GM12878 (cell line): Measurements from ENCODE around the gene MUC13. TPM values are rescaled to one million over a fixed set of nuclear protein-coding genes. Genes with fewer than 3 reads are reported as not detected.

Experiments used
- ATAC-seq: fragments of 200-7000 bp; cut with Tn5 transposase; 3 replicates; pipeline ENCODE4 v1.9.1; 2020; ENCODE audit warnings: mild to moderate bottlenecking, moderate library complexity
- BruUV-seq: library from RNA; stranded (reverse); fragments of 400-500 nt; replicated peaks from 2 replicates; lab custom pipeline; 2021; lab: Mats Ljungman, UMichigan
- CTCF ChIA-PET: fragments of 300-600 bp; sonication (Branson Sonifier 250); formaldehyde crosslinking; extraction: SDS; loops from one replicate; lab custom pipeline; 2021; ENCODE audit warnings: inconsistent platforms; lab: Yijun Ruan, JAX
- POLR2A ChIA-PET: fragments of 350-600 bp; formaldehyde crosslinking; extraction: SDS; loops from one replicate; lab custom pipeline; 2021; ENCODE audit warnings: inconsistent platforms; lab: Charles Lee
- RAD21 ChIA-PET: fragments of 300-600 bp; sonication (Branson Sonifier 250); formaldehyde crosslinking; loops from one replicate; lab custom pipeline; 2023; ENCODE audit warnings: antibody characterized with exemption; ENCODE audit not compliant: unreplicated experiment; lab: Charles Lee
- SMC1A ChIA-PET: fragments of 300-600 bp; sonication (Branson Sonifier 250); formaldehyde crosslinking; loops from one replicate; lab custom pipeline; 2023; ENCODE audit not compliant: unreplicated experiment, uncharacterized antibody; lab: Charles Lee
- DNase-seq: peaks from one replicate; pipeline ENCODE4 v3.0.0-alpha.2; 2011; ENCODE audit warnings: low read depth, low spot score
- FAIRE-seq: peaks from 3 replicates; lab custom pipeline; 2011; peaks lifted over from hg19 to GRCh38; lab: Jason Lieb, UNC
- H2AFZ ChIP-seq: 2 replicates; pipeline ENCODE4 v1.6.0; 2011; ENCODE audit warnings: low read depth, low read length, control low read depth; ENCODE audit not compliant: control insufficient read depth
- H3K27ac ChIP-seq: 2 replicates; pipeline ENCODE4 v1.5.1; 2011; ENCODE audit warnings: control low read depth; ENCODE audit not compliant: control insufficient read depth, insufficient read depth
- H3K27me3 ChIP-seq, 2 experiments: replicated peaks in 1 of 2; 2 replicates each; pipeline versions ENCODE4 v1.6.0 to v1.6.1; 2011; ENCODE audit warnings: low read length in 1 of 2; ENCODE audit not compliant: control insufficient read depth in 2 of 2, insufficient read depth in 2 of 2
- H3K36me3 ChIP-seq, 2 experiments: 2 replicates each; pipeline ENCODE4 v1.5.1; 2011; ENCODE audit warnings: low read length in 1 of 2; ENCODE audit not compliant: control insufficient read depth in 2 of 2, insufficient read depth in 2 of 2
- H3K4me1 ChIP-seq: 2 replicates; pipeline ENCODE4 v1.6.1; 2011; ENCODE audit warnings: mild to moderate bottlenecking, low read length, moderate library complexity, mixed read lengths; ENCODE audit not compliant: control insufficient read depth, insufficient read depth
- H3K4me2 ChIP-seq: 2 replicates; pipeline ENCODE4 v1.6.0; 2011; ENCODE audit warnings: control low read depth; ENCODE audit not compliant: control insufficient read depth, insufficient read depth
- H3K4me3 ChIP-seq: fragments of 200-600 bp; sonication (generic); 2 replicates; pipeline ENCODE4 v1.5.1; 2016
- H3K79me2 ChIP-seq: 2 replicates; pipeline ENCODE4 v1.6.0; 2011; ENCODE audit warnings: low read length; ENCODE audit not compliant: control insufficient read depth, insufficient read depth
- H3K9ac ChIP-seq: 2 replicates; pipeline ENCODE4 v1.8.0; 2011; ENCODE audit warnings: low read length, control low read depth, mixed read lengths; ENCODE audit not compliant: control insufficient read depth, insufficient read depth
- H3K9me3 ChIP-seq: replicated peaks from 3 replicates; pipeline ENCODE4 v1.5.1; 2011; ENCODE audit warnings: mild to moderate bottlenecking, low read length; ENCODE audit not compliant: control insufficient read depth, insufficient read depth
- H4K20me1 ChIP-seq: 2 replicates; pipeline ENCODE4 v1.6.0; 2011; ENCODE audit not compliant: control insufficient read depth, insufficient read depth
- BRCA1 ChIP-seq: IDR thresholded peaks from 2 replicates; pipeline ENCODE4 v1.6.1; 2011; ENCODE audit warnings: low read depth, low read length, improper control_type of control experiment
- CREB1 ChIP-seq: IDR thresholded peaks from 2 replicates; pipeline ENCODE4 v1.6.1; 2012; ENCODE audit warnings: low read depth, mild to moderate bottlenecking, inconsistent platforms
- IRF4 ChIP-seq: IDR thresholded peaks from 2 replicates; pipeline ENCODE4 v1.6.1; 2011; ENCODE audit warnings: low read depth, low read length
- POLR2AphosphoS2 ChIP-seq: IDR thresholded peaks from 2 replicates; pipeline ENCODE4 v1.6.1; 2011; ENCODE audit warnings: low read depth, mild to moderate bottlenecking, low read length, improper control_type of control experiment, moderate library complexity
- RUNX3 ChIP-seq: IDR thresholded peaks from 2 replicates; pipeline ENCODE4 v1.6.1; 2012; ENCODE audit warnings: low read length, inconsistent platforms
- WRNIP1 ChIP-seq: IDR thresholded peaks from 2 replicates; pipeline ENCODE4 v1.6.1; 2011; ENCODE audit warnings: low read depth, low read length, improper control_type of control experiment, borderline replicate concordance
- ZZZ3 ChIP-seq: IDR thresholded peaks from 2 replicates; pipeline ENCODE4 v1.6.1; 2011; ENCODE audit warnings: low read depth; ENCODE audit not compliant: control insufficient read depth, insufficient read length
- WGBS: methylation state at CpG from one replicate; pipeline ENCODE4 v1.1.6; 2016; ENCODE audit warnings: low lambda C conversion rate; ENCODE audit not compliant: insufficient replicate concordance, insufficient coverage; ENCODE audit errors: missing lambda C conversion rate; 5-methylcytosine and 5-hydroxymethylcytosine counted together
- in situ Hi-C: fragments of 300-500 bp; cut with MboI; formaldehyde crosslinking; loops from 9 replicates; pipeline ENCODE4 v1.14.3; 2018; ENCODE audit warnings: mixed read lengths
- intact Hi-C: fragments of 100-400 bp; cut with micrococcal nuclease; formaldehyde crosslinking; loops from one replicate; pipeline ENCODE4 v1.14.2; 2022; ENCODE audit not compliant: unreplicated experiment
- polyA plus RNA-seq, 11 experiments: library from polyadenylated mRNA; depleted of rRNA in 4 of 11; unstranded in 6 of 11; stranded (reverse) in 5 of 11; fragments of >200 nt; fragmentation: Nextera tagmentation in 4 of 11; fragmentation: Illumina TruSeq in 1 of 11; extraction: Ambion mirVana in 4 of 11; extraction: Trizol in 1 of 11; gene quantifications; 1 replicate in 1 of 11; 2 replicates in 10 of 11; pipeline versions ENCODE4 v1.2.1 to v1.2.3, GENCODE V29; 2011 to 2016; ENCODE audit warnings: inconsistent platforms in 2 of 11, missing spikeins in 2 of 11, low read depth in 1 of 11
- total RNA-seq, 4 experiments: library from RNA; depleted of rRNA in 3 of 4; stranded (reverse); fragments of >200 nt in 3 of 4; fragmentation: Illumina TruSeq in 1 of 4; extraction: Trizol in 1 of 4; gene quantifications; 2 replicates each; pipeline versions ENCODE4 v1.2.1 to v1.2.3, GENCODE V29; 2013 to 2021
- TF ChIP-seq, protein P1 (sequence below): fragments of 450-650 bp; IDR thresholded peaks from 2 replicates; pipeline ENCODE4 v1.6.1; 2017; ENCODE audit warnings: low read depth, mild to moderate bottlenecking, moderate library complexity
- TF ChIP-seq, protein P2 (sequence below): fragments of 450-650 bp; formaldehyde crosslinking; IDR thresholded peaks from 2 replicates; pipeline ENCODE4 v1.4.0; 2022; ENCODE audit warnings: mild to moderate bottlenecking, moderate library complexity
- TF ChIP-seq, protein P3 (sequence below): IDR thresholded peaks from 2 replicates; pipeline ENCODE4 v1.6.1; 2011; ENCODE audit warnings: low read depth, low read length, improper control_type of control experiment, borderline replicate concordance

The MUC13 gene
- total and polyA plus RNA-seq, 10 of the 15 experiments (the other 5 are each of a cell fraction or from before 2014, with no cell fraction given) = 0.27 to 60.1 (median 0.76) TPM

DNA sequence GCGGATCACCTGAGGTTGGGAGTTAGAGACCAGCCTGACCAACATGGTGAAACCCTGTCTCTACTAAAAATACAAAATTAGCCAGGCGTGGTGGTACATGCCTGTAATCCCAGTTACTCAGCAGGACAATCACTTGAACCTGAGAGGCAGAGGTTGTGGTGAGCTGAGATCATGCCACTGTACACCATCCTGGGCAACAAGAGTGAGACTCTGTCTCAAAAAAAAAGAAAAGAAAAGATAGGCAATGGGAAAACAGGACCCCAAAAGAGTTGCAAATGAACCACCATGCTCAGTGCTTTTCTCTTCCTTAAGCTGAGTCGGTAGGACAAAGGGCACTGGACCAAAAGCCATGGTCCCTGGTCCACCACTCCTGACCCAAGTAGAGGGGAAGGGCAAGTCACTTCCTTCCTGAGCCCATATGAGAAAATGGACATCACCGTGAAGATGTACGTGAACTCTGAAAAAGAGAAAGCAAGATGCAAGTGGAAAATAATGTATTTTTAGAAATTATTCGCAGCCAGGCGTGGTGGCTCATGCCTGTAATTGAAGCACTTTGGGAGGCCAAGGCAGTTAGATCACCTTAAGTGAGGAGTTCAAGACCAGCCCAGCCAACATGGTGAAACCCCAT is 50.0 kb downstream of the MUC13 start (continued):
- TF ChIP-seq, protein P1, sequence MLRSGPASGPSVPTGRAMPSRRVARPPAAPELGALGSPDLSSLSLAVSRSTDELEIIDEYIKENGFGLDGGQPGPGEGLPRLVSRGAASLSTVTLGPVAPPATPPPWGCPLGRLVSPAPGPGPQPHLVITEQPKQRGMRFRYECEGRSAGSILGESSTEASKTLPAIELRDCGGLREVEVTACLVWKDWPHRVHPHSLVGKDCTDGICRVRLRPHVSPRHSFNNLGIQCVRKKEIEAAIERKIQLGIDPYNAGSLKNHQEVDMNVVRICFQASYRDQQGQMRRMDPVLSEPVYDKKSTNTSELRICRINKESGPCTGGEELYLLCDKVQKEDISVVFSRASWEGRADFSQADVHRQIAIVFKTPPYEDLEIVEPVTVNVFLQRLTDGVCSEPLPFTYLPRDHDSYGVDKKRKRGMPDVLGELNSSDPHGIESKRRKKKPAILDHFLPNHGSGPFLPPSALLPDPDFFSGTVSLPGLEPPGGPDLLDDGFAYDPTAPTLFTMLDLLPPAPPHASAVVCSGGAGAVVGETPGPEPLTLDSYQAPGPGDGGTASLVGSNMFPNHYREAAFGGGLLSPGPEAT = no peak
- TF ChIP-seq RUNX3 = no peak
- TF ChIP-seq, protein P2, sequence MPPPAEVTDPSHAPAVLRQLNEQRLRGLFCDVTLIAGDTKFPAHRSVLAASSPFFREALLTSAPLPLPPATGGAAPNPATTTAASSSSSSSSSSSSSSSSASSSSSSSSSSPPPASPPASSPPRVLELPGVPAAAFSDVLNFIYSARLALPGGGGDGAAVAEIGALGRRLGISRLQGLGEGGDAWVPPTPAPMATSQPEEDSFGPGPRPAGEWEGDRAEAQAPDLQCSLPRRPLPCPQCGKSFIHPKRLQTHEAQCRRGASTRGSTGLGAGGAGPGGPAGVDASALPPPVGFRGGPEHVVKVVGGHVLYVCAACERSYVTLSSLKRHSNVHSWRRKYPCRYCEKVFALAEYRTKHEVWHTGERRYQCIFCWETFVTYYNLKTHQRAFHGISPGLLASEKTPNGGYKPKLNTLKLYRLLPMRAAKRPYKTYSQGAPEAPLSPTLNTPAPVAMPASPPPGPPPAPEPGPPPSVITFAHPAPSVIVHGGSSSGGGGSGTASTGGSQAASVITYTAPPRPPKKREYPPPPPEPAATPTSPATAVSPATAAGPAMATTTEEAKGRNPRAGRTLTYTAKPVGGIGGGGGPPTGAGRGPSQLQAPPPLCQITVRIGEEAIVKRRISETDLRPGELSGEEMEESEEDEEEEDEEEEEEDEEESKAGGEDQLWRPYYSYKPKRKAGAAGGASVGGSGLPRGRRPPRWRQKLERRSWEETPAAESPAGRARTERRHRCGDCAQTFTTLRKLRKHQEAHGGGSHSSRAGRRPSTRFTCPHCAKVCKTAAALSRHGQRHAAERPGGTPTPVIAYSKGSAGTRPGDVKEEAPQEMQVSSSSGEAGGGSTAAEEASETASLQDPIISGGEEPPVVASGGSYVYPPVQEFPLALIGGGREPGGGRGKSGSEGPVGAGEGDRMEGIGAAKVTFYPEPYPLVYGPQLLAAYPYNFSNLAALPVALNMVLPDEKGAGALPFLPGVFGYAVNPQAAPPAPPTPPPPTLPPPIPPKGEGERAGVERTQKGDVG (CRISPR knock-in tag) = no peak

DNA sequence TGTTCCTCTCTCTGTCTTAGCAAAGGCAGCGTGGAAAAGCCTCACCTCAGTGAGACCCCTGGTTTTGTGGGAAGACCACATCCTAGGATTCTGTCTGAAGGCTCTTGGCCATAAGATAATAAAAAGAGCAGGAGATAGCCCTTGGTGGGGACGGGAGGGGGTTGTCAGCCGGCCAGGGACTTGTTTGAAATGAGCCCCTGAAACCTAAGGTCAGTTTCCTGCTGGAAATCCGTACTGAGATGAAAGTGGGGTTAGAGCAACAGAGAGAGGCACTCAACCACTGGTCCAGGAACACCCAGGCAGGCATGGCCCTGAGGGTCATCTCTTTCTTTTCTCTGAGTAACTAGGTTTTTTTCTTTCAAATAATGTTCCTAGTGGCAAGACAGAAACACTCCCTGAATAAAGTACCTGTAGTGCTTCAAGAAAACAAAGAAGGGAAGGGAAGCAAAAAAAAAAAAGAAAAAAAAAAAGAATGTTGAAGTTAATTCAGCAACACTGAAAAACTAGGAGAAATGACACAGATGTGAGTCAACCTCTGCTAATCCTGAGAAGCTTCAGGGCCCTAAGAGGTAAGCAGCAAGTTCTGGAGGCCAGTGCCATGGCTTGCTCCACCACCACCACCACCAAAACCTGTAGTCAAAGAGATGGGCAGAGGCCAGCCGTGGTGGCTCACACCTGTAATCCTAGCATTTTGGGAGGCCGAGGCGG is 50.6 kb downstream of the MUC13 start:
- H3K27me3 ChIP-seq = peaks cover 0 to 4% of the 10 kb centered on the region in 2 experiments; a peak in 3 of 4 replicates
- H4K20me1 ChIP-seq = no peaks in the 10 kb centered on the region
- no TSS peak for BruUV-seq
- CTCF ChIA-PET = interaction anchor here (0.7 to 1.1 kb wide), 3 partner anchors 27 to 123 kb away, joined by 3 to 4 read pairs (median 3); no protein-coding TSS in a partner anchor
- H3K9me3 ChIP-seq = no peaks in the 10 kb centered on the region
- no peak for FAIRE-seq
- no peaks in the 10 kb centered on the region for H3K4me1 ChIP-seq
- no peak overlapping the region for H3K9ac ChIP-seq
- H3K4me3 ChIP-seq = no peak overlapping the region
- H3K27ac ChIP-seq = no peak overlapping the region
- SMC1A ChIA-PET = interaction anchor here (1.4 to 1.8 kb wide), 3 partner anchors 7 to 114 kb away, joined by 3 to 5 read pairs (median 3); no protein-coding TSS in a partner anchor
- RAD21 ChIA-PET = no interaction called here
- no peaks in the 10 kb centered on the region for H3K36me3 ChIP-seq
- no peak overlapping the region for H3K4me2 ChIP-seq
- DNase-seq = no peak
- in situ Hi-C loops = no loop called here
- intact Hi-C loops = no loop called here
- H3K79me2 ChIP-seq = no peaks in the 10 kb centered on the region
- POLR2A ChIA-PET = interaction anchor here (0.6 kb wide), 1 partner anchor 173 kb away, joined by 4 read pairs; no protein-coding TSS in a partner anchor
- H2AFZ ChIP-seq = no peak overlapping the region
- ATAC-seq = no peak
- 23% methylated on average over 7 of the region's 7 CpGs for WGBS
- TF ChIP-seq CREB1 (no peak), IRF4 (no peak), POLR2AphosphoS2 (no peak), ZZZ3 (no peak), BRCA1 (no peak), WRNIP1 (no peak)
- TF ChIP-seq, protein P3, sequence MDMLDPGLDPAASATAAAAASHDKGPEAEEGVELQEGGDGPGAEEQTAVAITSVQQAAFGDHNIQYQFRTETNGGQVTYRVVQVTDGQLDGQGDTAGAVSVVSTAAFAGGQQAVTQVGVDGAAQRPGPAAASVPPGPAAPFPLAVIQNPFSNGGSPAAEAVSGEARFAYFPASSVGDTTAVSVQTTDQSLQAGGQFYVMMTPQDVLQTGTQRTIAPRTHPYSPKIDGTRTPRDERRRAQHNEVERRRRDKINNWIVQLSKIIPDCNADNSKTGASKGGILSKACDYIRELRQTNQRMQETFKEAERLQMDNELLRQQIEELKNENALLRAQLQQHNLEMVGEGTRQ = no peak
